ENCODE results near the gene TBX18.

Gene TBX18

DNA sequence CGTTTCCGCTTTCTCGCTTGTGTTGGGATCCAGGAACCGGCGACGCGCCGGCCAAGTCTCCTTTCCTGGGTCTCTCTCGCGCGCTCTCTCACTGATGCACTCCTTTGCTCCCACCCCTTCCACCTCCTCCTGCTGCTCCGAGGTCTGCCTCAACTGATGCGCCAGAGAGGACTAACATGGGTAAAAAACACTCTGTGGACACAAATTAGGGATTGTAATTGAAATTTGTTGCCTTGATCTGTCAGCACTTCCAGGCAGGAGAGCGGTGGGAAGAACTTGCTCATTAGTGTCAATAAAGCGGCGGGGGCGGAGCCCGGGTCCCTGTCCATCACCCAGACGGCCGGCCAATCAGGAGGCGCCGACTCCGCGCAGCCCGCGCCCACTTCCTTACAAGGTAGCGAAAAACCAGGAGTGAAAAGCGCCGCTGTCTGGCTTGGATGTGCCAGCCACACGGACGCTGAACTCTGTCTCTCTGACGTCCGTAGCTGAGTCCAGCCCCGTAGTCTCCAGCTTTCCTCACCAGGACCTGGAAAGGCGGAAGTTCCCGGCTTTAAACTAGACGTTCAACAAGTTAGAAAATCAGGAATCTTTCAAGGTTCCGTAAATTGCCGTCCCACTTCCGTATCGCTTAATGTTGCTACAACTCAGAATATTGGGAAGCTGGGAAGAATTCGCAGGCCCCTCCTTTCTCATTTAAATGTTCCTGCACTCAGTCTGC lies at the start of gene TBX18:
TBX18 (minus strand) TSS at position 267 of the 718 bp plus-strand sequence. CDS start 417 bp downstream, outside the sequence.
- no peak for FAIRE-seq
- DNase-seq (ENCODE audit: insufficient read length, low spot score): no peak

DNA sequence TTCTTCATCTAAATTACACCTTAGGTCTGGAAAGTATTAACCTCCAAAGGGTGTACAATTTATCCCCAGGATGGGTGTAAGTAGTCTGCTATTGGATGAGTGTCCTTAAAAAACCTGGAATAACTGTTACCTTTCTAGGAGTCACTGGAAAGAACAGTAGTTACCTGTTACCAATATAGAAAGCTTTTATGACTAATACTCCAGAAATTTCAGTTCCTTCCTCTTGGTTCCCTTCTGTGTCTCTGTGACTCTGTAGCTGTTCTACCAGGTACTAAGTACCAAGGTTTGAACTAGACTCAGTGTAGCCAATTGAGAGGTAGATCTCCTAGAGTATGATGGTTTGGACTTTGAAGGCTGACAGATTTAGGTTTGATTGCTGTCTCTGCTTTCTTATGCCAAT lies 47.0 kb upstream of the TBX18 start:
- no peak for DNase-seq (ENCODE audit: insufficient read length, low spot score)
- FAIRE-seq: no peak

DNA sequence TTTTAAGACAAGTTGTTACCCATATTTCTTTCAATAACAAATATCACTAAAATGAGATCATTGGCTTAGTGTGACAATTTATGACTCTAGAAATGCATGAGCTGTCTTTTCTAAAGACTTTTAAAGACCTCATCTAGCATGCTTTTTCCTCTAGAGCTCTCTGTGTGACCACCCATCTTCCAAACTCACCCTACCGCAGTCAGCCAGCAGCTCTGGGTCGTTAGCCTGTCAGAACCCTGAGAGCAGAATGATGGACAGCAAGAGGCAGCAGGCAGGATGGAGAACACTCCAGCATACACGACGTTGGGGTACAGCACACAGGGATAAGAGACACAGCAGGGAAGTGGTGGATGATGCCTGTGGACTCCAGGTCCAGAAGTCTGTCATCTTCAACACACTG lies 45.1 kb upstream of the TBX18 start:
- FAIRE-seq (no peak), DNase-seq (ENCODE audit: insufficient read length, low spot score) (no peak)

DNA sequence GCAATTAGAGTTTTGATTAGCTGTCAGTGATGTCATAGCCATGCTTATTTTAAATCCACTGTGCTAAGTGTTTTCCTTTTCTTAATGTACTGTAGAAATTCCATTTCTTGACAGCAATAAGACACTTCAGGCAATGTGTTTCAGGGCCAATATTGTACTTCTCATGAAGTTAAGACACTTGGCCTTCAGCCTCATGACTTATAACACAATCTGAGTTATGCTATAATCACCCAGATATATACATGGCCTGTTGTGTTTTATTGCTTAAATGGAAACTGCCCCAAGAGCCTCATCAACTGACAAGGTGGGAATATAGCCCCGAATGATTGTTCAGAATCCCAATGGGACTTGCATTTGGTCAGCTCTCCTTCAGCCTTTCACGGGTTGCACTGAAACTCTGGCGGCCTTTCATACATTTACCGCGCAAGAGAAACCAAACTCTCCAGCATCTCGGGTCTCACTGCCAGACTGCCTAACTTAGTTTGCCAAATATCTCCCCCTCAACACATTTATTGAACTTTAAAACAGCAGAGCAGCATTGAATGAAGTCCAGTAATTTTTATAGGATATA lies 44.2 kb upstream of the TBX18 start:
- FAIRE-seq (no peak), DNase-seq (ENCODE audit: insufficient read length, low spot score) (no peak)

DNA sequence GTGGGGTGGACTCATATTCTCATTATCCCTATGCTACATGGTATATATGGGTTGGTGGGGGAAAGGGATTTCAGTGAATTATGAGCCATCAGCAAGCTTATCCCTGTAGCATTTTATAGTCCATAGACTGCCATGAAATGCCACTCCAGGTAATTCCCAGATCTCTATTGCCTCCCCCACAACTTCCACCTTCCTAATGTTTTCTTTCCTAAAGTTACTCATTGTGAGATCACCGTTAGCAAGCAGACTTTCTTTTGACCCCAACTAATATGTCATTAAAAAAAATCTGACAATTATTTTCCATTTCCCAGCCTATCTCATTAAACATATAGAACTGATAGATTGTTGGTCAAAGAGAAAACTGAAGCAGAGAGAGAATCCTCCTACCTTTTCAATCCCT lies 40.7 kb upstream of the TBX18 start:
- FAIRE-seq (no peak), DNase-seq (ENCODE audit: insufficient read length, low spot score) (no peak)

DNA sequence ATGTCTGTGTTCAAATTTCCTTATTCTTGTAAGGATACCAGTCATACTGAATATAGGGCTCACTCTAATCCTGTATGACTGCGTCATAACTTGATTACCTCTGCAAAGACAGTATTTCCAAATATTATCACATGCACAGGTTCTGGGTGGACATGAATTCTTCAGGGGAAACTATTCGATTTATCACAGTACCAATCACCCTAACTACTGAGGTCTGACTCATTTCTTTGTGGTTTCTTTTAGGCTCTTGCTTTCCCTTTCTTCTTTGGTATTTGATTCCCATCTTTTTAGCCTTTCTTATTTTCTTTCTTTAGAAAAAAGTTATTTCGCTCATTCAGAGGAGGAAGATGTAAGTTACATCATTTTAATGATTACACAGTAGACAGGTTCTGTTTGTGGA lies 40.3 kb upstream of the TBX18 start:
- no peak for FAIRE-seq
- no peak for DNase-seq (ENCODE audit: insufficient read length, low spot score)

DNA sequence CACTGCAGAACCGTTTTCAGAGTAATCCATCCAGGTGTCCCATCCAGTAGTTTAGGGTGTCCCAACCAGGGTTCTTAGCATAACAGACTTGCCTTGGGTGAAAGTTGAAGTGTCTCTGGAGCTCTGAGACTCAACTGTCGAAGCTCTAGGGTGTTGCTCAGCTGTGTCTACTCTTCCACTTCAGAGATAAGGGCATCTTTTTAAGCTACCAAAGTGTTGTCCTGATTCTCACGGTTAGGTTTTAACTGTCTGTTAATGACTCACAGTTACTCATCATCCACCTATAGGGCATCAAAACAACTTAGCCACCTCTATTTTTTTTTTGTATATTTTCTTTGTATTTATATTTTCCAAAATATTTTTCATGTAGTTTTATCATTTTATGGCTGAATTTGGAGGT lies 36.9 kb upstream of the TBX18 start:
- FAIRE-seq (no peak), DNase-seq (ENCODE audit: insufficient read length, low spot score) (no peak)

DNA sequence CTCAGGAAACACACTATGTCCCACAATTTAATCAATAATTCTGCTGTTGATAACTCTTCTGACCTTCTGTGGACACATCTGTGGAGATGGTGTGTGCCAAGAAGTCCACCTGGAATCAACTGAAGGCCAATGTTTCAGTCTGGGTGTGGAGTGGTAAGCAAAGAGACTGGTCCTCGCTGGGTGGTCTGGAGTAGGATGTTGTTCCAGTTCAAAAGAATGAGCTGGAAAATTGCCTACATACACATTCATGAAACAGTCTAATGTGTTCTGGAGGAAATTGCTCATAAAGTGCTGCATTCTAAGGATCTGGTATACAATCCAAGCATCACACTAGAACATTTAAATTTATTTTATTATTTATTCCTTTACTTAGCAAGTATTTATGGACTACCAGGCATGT lies 33.9 kb upstream of the TBX18 start:
- FAIRE-seq (no peak), DNase-seq (ENCODE audit: insufficient read length, low spot score) (no peak)

DNA sequence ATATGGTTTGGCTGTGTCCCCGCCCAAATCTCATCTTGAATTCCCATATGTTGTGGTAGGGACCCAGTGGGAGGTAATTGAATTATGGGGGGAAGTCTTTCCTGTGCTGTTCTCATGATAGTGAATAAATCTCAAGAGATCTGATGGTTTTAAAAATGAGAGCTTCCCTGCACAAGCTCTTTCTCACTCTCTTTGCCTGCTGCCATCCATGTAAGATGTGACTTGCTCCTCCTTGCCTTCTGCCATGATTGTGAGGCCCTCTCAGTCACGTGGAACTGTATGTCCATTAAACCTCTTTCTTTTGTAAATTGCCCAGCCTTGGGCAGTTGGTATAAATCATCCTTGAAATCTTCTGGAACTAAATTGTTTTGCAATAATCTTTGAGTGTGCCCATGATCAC lies 31.9 kb upstream of the TBX18 start:
- FAIRE-seq: no peak
- DNase-seq (ENCODE audit: insufficient read length, low spot score): no peak

DNA sequence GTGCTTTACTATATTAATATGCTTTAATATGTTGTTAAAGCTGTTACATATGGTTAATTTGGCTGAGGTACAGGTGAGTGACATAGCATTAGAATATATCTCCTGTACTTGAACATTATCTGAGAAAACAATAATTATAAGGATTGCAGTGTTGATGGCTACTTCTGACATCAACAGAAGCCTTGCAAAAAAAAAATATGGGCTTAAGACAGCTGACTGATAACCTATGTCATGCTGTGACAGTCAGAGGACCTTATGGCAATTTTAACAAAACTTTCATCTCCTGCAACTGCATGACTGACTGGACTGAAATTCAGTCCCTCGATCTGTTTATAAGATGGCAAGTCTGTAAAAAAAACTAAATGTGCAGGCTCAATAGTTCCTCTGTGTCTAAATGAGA lies 27.5 kb upstream of the TBX18 start:
- FAIRE-seq (no peak), DNase-seq (ENCODE audit: insufficient read length, low spot score) (no peak)

DNA sequence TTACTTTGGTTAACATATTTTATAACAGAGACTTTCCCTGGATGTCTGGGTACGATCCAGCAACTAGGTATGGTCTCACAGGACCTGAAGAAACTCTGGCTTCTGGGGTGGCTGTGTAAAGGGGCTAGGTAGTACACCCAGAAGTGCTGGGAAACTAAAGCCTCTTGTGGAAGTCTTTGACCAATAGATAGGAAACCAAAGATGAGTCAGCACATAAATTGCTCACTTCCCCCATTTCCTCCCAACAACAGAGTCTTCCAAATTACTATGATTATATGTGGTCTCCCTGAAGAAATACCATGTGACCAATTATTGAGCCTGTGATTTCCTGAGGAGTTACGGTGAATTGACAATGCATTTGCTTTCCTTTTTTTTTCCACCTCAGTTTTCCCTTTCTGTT lies 26.8 kb upstream of the TBX18 start:
- no peak for DNase-seq (ENCODE audit: insufficient read length, low spot score)
- no peak for FAIRE-seq

DNA sequence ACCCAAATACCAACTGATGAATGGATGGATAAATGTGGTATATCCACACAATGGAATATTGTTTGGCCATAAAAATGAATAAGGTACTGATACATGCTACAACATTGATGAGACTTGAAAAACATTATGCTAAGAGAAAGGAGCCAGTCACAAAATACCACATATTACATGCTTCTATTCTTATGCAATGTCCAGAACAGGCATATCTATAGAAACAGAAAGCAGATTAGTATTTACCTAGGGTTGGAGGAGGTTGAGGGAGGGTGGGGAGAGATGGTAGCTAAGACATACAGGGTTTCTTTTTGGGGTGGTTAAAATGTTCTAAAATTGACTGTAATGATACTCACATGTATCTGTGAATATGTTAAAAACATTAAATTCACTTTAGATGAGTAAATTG lies 24.8 kb upstream of the TBX18 start:
- no peak for FAIRE-seq
- DNase-seq (ENCODE audit: insufficient read length, low spot score): no peak

DNA sequence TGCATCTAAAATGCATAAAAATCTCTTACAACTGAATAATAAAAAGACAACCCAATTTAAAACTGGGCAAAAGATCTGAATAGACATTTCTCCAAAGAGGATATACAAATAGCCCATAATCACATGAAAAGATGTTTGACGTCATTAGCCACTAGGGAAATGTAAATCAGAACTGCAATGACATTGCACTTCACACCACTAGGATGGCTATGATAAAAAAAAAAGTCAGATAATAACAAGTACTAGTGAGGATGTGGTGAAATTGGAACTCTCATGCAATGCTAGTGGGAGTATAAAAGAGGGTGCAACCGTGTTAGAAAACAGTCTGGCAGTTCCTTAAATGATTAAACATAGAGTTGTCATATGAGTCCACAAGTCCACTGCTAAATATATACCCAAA lies 24.3 kb upstream of the TBX18 start:
- FAIRE-seq (no peak), DNase-seq (ENCODE audit: insufficient read length, low spot score) (no peak)

DNA sequence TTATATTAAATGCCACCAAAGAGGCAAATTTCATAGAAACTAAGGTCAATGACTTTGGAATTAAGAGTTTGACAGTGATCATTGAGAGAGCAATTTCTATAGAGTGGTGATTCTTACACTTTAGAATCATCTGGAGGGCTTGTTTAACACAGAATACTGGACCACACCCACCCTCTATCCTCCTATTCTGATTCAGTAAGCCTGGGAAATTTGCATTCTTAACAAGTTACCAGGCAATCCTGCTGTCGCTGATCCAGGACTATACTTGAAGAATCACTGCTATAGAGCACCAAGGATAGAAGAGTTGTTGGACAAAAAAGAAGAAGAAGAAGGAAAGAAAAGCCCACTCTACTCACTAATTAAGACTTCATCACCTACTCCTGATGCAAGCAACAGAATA lies 21.3 kb upstream of the TBX18 start:
- FAIRE-seq (no peak), DNase-seq (ENCODE audit: insufficient read length, low spot score) (no peak)

DNA sequence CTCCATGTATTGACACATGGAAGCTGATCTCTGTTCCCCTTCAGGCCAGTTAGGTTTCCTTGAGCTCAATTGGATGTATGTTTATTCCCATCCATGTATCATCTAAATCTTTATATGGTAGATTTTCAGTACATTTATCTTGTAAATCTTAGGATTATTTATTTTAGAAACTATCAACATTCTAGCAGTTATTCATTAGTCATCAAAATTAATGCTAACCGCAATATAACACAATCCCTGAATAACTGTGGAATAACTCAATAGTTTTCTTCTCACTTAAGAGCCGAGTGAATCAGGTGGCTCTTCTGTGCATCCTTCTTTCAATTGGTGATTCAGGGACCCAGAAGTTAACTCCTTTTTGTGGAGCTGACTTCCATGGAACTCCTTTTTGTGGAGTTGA lies 15.5 kb upstream of the TBX18 start:
- DNase-seq (ENCODE audit: insufficient read length, low spot score): no peak
- FAIRE-seq: no peak

DNA sequence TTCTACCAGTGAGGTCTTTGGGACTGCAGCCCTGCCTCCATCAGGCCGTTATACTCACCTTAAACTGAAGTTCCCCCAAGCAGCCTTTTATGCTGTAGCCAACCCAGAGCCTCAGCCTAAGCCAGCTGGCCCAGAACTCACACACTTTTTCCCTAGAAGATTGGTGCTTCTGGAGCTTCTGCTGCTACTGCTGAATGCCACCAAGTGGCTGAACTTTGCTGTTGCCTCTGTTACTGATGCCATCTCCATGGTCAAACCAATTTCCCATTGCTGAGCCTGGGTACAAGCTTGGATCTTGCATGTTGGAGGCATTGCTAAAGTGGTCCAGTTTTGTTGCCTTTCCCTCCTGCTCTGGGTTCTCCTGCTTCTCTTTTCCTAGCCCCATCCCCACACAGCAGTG lies 15.0 kb upstream of the TBX18 start:
- DNase-seq (ENCODE audit: insufficient read length, low spot score) (no peak), FAIRE-seq (no peak)

DNA sequence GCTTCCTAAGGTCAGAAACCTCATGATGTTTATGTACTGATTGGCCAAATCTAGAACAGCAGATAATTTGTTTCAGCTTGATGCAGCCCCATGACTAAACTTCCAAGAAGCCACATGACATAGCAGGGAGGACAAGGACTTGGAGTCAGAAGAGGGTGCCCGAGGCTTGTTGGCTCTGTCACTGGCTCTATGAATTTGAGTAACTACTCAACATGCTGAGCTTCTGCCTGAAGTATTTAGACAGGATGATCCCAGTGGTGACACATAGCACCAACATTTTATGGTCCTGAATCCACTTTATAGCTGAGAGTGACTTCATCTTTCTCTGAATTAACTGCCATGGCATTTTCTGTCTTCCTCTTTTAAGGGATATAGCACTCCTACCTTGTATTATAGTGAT lies 13.5 kb upstream of the TBX18 start:
- no peak for DNase-seq (ENCODE audit: insufficient read length, low spot score)
- no peak for FAIRE-seq

DNA sequence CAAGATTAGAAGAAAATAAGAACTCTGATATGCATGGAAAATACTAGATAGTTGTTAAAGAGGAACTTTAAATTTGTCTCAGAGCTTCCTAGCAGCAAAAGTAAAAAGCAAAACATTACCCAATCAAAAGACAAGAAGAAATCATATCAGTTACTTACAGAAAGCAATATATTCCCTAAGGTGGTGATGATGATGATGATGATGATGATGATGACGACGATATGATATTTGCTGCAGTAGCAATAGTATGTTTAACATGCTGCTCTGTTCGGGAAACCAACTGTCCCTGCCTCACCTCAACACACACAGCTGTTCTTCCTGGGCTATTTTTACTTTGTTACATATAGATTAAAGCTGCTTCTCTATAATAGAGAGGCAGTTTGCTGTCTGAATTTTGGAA lies 12.0 kb upstream of the TBX18 start:
- no peak for FAIRE-seq

DNA sequence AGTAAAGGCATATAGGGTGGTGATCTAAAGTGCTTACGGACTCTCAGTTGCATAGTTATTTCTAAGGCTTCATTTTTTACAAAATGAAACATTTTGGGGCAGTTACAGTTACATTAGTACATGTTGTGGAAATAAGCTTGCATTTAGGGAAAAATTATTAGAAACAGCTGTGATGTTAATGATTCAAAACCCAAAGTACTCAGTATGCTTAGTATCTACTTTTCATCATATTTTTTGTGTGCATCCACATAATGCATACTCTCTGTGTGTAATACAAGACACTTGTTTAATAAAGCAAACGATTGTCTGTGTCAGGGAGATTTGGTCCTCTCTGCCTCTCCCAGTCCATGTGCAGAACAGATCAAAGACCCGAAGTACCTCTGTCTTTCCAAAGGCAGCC lies 11.4 kb upstream of the TBX18 start:
- FAIRE-seq (no peak), DNase-seq (ENCODE audit: insufficient read length, low spot score) (no peak)

More for the DNA sequence above, 12.0 kb upstream of the TBX18 start:
- DNase-seq (ENCODE audit: insufficient read length, low spot score): no peak

DNA sequence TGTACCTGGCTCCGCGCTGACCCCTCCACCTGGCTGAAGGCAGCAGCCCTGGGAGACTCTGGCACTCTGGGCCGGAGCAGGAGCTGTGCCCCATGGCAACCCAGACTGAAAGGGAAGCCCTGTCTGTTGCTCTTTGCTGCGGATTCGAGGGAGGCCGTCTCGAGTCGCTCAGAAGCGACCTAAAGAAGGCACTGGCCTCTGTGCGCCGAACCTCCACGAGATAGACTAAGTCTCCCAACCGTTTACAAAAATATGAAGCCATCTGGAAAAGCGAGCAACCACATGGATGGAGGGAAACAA lies 10.5 kb upstream of the TBX18 start:
- no peak for FAIRE-seq

DNA sequence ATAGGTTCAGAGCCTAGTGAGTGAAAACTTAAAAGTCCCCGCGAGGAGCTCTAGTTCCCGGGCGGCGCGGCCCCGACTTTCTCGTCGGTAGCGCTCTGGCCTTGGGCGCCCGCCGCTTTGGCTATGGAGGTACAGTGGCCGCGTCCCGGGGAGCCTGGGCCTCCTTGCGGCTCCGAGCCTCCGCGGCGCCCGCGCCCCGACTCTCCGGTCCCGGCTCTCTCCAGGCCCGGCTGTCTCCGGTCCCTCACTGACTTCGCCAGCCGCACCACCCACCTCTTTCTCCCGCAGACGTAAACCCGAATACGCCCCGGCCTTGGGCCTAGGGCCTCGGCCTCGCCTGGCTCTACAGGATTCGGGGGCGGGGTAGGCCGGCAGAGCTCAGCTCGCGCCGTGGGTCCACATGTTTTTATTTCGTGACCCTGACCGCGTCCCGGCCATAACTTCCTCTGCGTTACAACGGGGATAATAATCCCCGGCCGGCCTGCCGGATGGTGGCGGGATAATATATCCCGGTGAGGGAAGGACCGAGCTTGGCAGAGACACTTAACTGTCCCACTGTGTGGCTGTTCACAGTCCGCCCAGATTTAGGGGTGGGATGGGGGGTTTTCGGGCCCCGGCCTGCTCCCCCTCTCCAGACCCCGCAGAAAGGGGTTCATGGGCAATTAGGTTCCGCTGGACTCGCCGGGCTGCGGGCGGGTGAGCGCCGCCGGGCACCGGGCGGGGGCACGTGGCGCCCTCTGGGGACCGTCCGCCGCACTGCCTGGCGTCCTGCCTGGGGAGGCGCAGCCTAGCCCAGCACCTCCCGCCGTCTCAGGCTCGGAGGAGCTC lies 10.0 kb upstream of the TBX18 start:
- DNase-seq (ENCODE audit: insufficient read length, low spot score): no peak
- no peak for FAIRE-seq

More for the DNA sequence above, 10.5 kb upstream of the TBX18 start:
- no peak for DNase-seq (ENCODE audit: insufficient read length, low spot score)

All from GM19239 (cell line).